Smooth muscle cell (in vitro differentiated cells): ENCODE measurements around the gene CPPED1. TPM values are rescaled to one million over a fixed set of nuclear protein-coding genes. Genes with fewer than 3 reads are reported as not detected.

Experiments
- DNase-seq: peaks from one replicate; lab custom pipeline; 2025; ENCODE audit not compliant: unreplicated experiment; lab: John Stamatoyannopoulos, UW
- H2AFZ ChIP-seq: fragments of 200-600 bp; sonication (generic); 2 replicates; pipeline ENCODE4 v1.6.0; 2016; ENCODE audit warnings: antibody characterized with exemption, low read depth, mild to moderate bottlenecking
- H3F3A ChIP-seq: fragments of 200-600 bp; sonication (generic); 2 replicates; pipeline ENCODE4 v1.6.0; 2017; ENCODE audit warnings: antibody characterized with exemption, low read depth
- H3K27ac ChIP-seq: fragments of 200-600 bp; sonication (generic); 2 replicates; pipeline ENCODE4 v1.5.1; 2016; ENCODE audit warnings: low read depth, mild to moderate bottlenecking
- H3K27me3 ChIP-seq: fragments of 200-600 bp; sonication (generic); 2 replicates; pipeline ENCODE4 v1.6.1; 2016; ENCODE audit warnings: low read depth, mild to moderate bottlenecking
- H3K36me3 ChIP-seq: fragments of 200-600 bp; sonication (generic); 2 replicates; pipeline ENCODE4 v1.5.1; 2016; ENCODE audit warnings: low read depth
- H3K4me1 ChIP-seq: fragments of 200-600 bp; sonication (generic); 2 replicates; pipeline ENCODE4 v1.5.1; 2016; ENCODE audit warnings: low read depth
- H3K4me2 ChIP-seq: fragments of 200-600 bp; sonication (generic); 2 replicates; pipeline ENCODE4 v1.6.0; 2016; ENCODE audit warnings: mild to moderate bottlenecking
- H3K4me3 ChIP-seq: fragments of 200-600 bp; sonication (generic); 2 replicates; pipeline ENCODE4 v1.5.1; 2016; ENCODE audit warnings: mild to moderate bottlenecking
- H3K79me2 ChIP-seq: fragments of 200-600 bp; sonication (generic); 2 replicates; pipeline ENCODE4 v1.6.0; 2016; ENCODE audit warnings: low read depth, mild to moderate bottlenecking
- H3K9ac ChIP-seq: fragments of 200-600 bp; sonication (generic); 2 replicates; pipeline ENCODE4 v1.6.0; 2016; ENCODE audit warnings: low read depth
- H3K9me3 ChIP-seq: fragments of 200-600 bp; sonication (generic); replicated peaks from 2 replicates; pipeline ENCODE4 v1.5.1; 2016; ENCODE audit warnings: low read depth
- H4K20me1 ChIP-seq: fragments of 200-600 bp; sonication (generic); 2 replicates; pipeline ENCODE4 v1.6.0; 2016; ENCODE audit warnings: low read depth
- CTCF ChIP-seq: fragments of 200-600 bp; sonication (generic); IDR thresholded peaks from 2 replicates; pipeline ENCODE4 v1.5.1; 2017; ENCODE audit warnings: borderline replicate concordance, mild to moderate bottlenecking, antibody characterized with exemption; ENCODE audit not compliant: insufficient read depth, poor library complexity, severe bottlenecking
- WGBS: methylation state at CpG from one replicate; pipeline ENCODE4 v1.1.7; 2016; ENCODE audit warnings: low lambda C conversion rate; 5-methylcytosine and 5-hydroxymethylcytosine counted together
- polyA plus RNA-seq: library from polyadenylated mRNA; unstranded; fragments of >200 nt; fragmentation: Nextera tagmentation; extraction: Ambion mirVana; gene quantifications from 2 replicates; pipeline ENCODE4 v1.2.1, GENCODE V29; 2016
- total RNA-seq: library from RNA; depleted of rRNA; stranded (reverse); fragments of >200 nt; gene quantifications from 2 replicates; pipeline ENCODE4 v1.2.3, GENCODE V29; 2014

CPPED1 gene
- total and polyA plus RNA-seq, 2 experiments from 2014 or later: 17.2 to 20.9 TPM

- Histone ChIP-seq H3K9ac (no peak overlapping the region), H3K27me3 (no peaks in the 10 kb centered on the region), H3F3A (no peaks in the 10 kb centered on the region), H3K27ac (no peak overlapping the region), H3K36me3 (no peaks in the 10 kb centered on the region), H3K4me3 (no peak overlapping the region), H3K4me1 (no peaks in the 10 kb centered on the region), H2AFZ (no peak overlapping the region), H3K79me2 (no peaks in the 10 kb centered on the region), H4K20me1 (no peaks in the 10 kb centered on the region), H3K4me2 (no peak overlapping the region), H3K9me3 (no peaks in the 10 kb centered on the region)
- no peak for DNase-seq
- WGBS: 81% methylated on average over 11 of the region's 11 CpGs
- no peak for TF ChIP-seq CTCF
Measured at GRCh38 chr16:12655537-12655936, 148.2 kb downstream of the CPPED1 start.

- no peaks in the 10 kb centered on the region for H3K9me3 ChIP-seq
- H4K20me1 ChIP-seq: no peaks in the 10 kb centered on the region
- H2AFZ ChIP-seq: no peak overlapping the region
- H3K79me2 ChIP-seq: no peaks in the 10 kb centered on the region
- no peaks in the 10 kb centered on the region for H3K27me3 ChIP-seq
- no peaks in the 10 kb centered on the region for H3F3A ChIP-seq
- no peak overlapping the region for H3K27ac ChIP-seq
- WGBS: 97% methylated on average over 2 of the region's 2 CpGs
- no peak overlapping the region for H3K9ac ChIP-seq
- H3K36me3 ChIP-seq: no peaks in the 10 kb centered on the region
- TF ChIP-seq CTCF: no peak
- no peaks in the 10 kb centered on the region for H3K4me1 ChIP-seq
- H3K4me2 ChIP-seq: no peak overlapping the region
- no peak overlapping the region for H3K4me3 ChIP-seq
- DNase-seq: no peak
Measured at GRCh38 chr16:12653820-12654392, 149.8 kb downstream of the CPPED1 start.

- WGBS: 92% methylated on average over 4 of the region's 4 CpGs
- TF ChIP-seq CTCF: no peak
- H3K79me2 ChIP-seq: no peaks in the 10 kb centered on the region
Measured at GRCh38 chr16:12652924-12653323, 150.8 kb downstream of the CPPED1 start.

More at GRCh38 chr16:12652924-12653323, 150.8 kb downstream of the CPPED1 start:
- H2AFZ ChIP-seq: no peak overlapping the region
- no peaks in the 10 kb centered on the region for H3K36me3 ChIP-seq
- H3K9ac ChIP-seq: no peak overlapping the region
- H3K27me3 ChIP-seq: no peaks in the 10 kb centered on the region
- H3K9me3 ChIP-seq: no peaks in the 10 kb centered on the region
- no peak overlapping the region for H3K4me3 ChIP-seq
- H3K4me2 ChIP-seq: no peak overlapping the region
- H4K20me1 ChIP-seq: no peaks in the 10 kb centered on the region
- H3K27ac ChIP-seq: no peak overlapping the region
- no peaks in the 10 kb centered on the region for H3F3A ChIP-seq
- H3K4me1 ChIP-seq: no peaks in the 10 kb centered on the region
- DNase-seq: no peak
